A673 (cell line): Measurements from ENCODE around the gene RERE. TPM values are rescaled to one million over a fixed set of nuclear protein-coding genes. Genes with fewer than 3 reads are reported as not detected.

Source experiments
- BruUV-seq: library from RNA; stranded (reverse); fragments of 400-500 nt; replicated peaks from 2 replicates; lab custom pipeline; 2021; lab: Mats Ljungman, UMichigan
- CTCF ChIA-PET: fragments of 300-600 bp; sonication (Branson Sonifier 250); formaldehyde crosslinking; loops from one replicate; lab custom pipeline; 2022; ENCODE audit warnings: antibody characterized with exemption; lab: Charles Lee
- POLR2A ChIA-PET: fragments of 300-600 bp; sonication (Branson Sonifier 250); formaldehyde crosslinking; loops from one replicate; lab custom pipeline; 2022; ENCODE audit warnings: antibody characterized with exemption; ENCODE audit not compliant: low non-redundant PET; lab: Charles Lee
- DNase-seq: peaks from one replicate; pipeline ENCODE4 v3.0.0-alpha.2; 2015; ENCODE audit warnings: low spot score
- H3K27ac ChIP-seq: fragments of 200-600 bp; sonication (generic); 2 replicates; pipeline ENCODE4 v1.5.1; 2016; ENCODE audit warnings: mixed run types, low read depth, mild to moderate bottlenecking, mixed read lengths, antibody characterized with exemption, low read length; ENCODE audit not compliant: poor library complexity, severe bottlenecking
- H3K27me3 ChIP-seq: fragments of 200-600 bp; sonication (generic); replicated peaks from 2 replicates; pipeline ENCODE4 v1.6.1; 2017; ENCODE audit warnings: mixed run types, low read depth, mild to moderate bottlenecking, mixed read lengths, antibody characterized with exemption, low read length; ENCODE audit not compliant: insufficient read depth, poor library complexity
- H3K36me3 ChIP-seq: fragments of 200-600 bp; sonication (generic); 2 replicates; pipeline ENCODE4 v1.6.1; 2016; ENCODE audit warnings: mixed run types, mild to moderate bottlenecking, mixed read lengths, antibody characterized with exemption, low read length; ENCODE audit not compliant: insufficient read depth, poor library complexity, severe bottlenecking
- H3K4me1 ChIP-seq: fragments of 200-600 bp; sonication (generic); 2 replicates; pipeline ENCODE4 v1.6.1; 2017; ENCODE audit warnings: mixed run types, mild to moderate bottlenecking, mixed read lengths, antibody characterized with exemption, low read length; ENCODE audit not compliant: insufficient read depth, poor library complexity, severe bottlenecking
- H3K4me3 ChIP-seq: fragments of 200-600 bp; sonication (generic); 2 replicates; pipeline ENCODE4 v1.5.1; 2016; ENCODE audit warnings: low read depth, mixed run types, mild to moderate bottlenecking, mixed read lengths, low read length; ENCODE audit not compliant: poor library complexity, severe bottlenecking
- H3K9me3 ChIP-seq: fragments of 200-600 bp; sonication (generic); 2 replicates; pipeline ENCODE4 v1.6.1; 2016; ENCODE audit warnings: mixed run types, low read depth, mild to moderate bottlenecking, mixed read lengths, antibody characterized with exemption, low read length; ENCODE audit not compliant: poor library complexity, severe bottlenecking
- EZH2 ChIP-seq: fragments of 200-600 bp; sonication (generic); IDR thresholded peaks from 2 replicates; pipeline ENCODE4 v1.6.1; 2017; ENCODE audit warnings: borderline replicate concordance, low read depth, mild to moderate bottlenecking, mixed read lengths, antibody characterized with exemption, low read length; ENCODE audit not compliant: poor library complexity, severe bottlenecking
- intact Hi-C: fragments of 100-400 bp; cut with micrococcal nuclease; formaldehyde crosslinking; loops from one replicate; pipeline ENCODE4 v1.10.0; 2022; ENCODE audit not compliant: unreplicated experiment
- total RNA-seq: library from RNA; stranded (reverse); gene quantifications from 2 replicates; pipeline ENCODE4 v1.2.3, GENCODE V29; 2021
- TF ChIP-seq, protein P1 (sequence below): fragments of 300-800, 200-600 bp; sonication (generic); conservative IDR thresholded peaks from 2 replicates; pipeline ENCODE4 v1.5.1; 2017; ENCODE audit warnings: low read depth, mild to moderate bottlenecking, antibody characterized with exemption, low read length, moderate library complexity, mixed read lengths

The RERE gene
- total RNA-seq, 1 experiment from 2014 or later: 188 TPM

DNA sequence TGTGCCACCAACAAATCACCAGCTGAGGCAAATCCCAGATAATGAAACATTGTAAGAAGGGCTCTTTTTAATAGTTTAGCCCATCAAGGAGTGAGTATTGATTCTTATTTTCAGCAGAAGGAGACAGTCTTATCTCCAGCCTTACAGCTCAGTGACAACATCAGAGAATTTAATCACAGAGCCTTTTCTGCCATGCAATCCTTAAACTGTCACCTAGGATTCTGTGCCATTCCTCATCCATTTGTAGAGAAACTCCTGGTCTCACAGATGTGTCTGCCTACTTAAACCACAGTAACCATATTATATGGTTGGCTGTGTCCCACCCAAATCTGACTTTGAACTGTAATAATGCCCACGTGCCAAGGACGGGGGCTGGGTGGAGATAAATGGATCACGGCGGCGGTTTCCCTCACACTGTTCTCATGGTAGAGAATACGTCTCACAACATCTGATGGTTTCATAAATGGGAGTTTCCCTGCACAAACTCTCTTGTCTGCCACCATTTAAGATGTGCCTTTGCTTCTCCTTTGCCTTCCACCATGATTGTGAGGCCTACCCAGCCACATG, 217.7 kb downstream of the RERE start:
- peak; percentile 83 for DNase-seq
- H3K4me3 ChIP-seq: no peak overlapping the region
- no peaks in the 10 kb centered on the region for H3K36me3 ChIP-seq
- no peaks in the 10 kb centered on the region for H3K27me3 ChIP-seq
- no peak for TF ChIP-seq EZH2
- TF ChIP-seq, protein P1, sequence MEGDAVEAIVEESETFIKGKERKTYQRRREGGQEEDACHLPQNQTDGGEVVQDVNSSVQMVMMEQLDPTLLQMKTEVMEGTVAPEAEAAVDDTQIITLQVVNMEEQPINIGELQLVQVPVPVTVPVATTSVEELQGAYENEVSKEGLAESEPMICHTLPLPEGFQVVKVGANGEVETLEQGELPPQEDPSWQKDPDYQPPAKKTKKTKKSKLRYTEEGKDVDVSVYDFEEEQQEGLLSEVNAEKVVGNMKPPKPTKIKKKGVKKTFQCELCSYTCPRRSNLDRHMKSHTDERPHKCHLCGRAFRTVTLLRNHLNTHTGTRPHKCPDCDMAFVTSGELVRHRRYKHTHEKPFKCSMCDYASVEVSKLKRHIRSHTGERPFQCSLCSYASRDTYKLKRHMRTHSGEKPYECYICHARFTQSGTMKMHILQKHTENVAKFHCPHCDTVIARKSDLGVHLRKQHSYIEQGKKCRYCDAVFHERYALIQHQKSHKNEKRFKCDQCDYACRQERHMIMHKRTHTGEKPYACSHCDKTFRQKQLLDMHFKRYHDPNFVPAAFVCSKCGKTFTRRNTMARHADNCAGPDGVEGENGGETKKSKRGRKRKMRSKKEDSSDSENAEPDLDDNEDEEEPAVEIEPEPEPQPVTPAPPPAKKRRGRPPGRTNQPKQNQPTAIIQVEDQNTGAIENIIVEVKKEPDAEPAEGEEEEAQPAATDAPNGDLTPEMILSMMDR: no peak
- intact Hi-C loops: loop anchor here (5.0 to 10.0 kb wide), 4 partner anchors 37 to 742 kb away; no protein-coding TSS in a partner anchor
- POLR2A ChIA-PET: interaction anchor here (0.6 to 0.7 kb wide), 2 partner anchors 16 to 202 kb away, joined by 3 to 4 read pairs; no protein-coding TSS in a partner anchor
- BruUV-seq: TSS peak; percentile 81
- H3K9me3 ChIP-seq: no peaks in the 10 kb centered on the region
- CTCF ChIA-PET: no interaction called here
- H3K27ac ChIP-seq: peak overlapping the region; percentile 98
- peaks cover 94% of the 10 kb centered on the region for H3K4me1 ChIP-seq

DNA sequence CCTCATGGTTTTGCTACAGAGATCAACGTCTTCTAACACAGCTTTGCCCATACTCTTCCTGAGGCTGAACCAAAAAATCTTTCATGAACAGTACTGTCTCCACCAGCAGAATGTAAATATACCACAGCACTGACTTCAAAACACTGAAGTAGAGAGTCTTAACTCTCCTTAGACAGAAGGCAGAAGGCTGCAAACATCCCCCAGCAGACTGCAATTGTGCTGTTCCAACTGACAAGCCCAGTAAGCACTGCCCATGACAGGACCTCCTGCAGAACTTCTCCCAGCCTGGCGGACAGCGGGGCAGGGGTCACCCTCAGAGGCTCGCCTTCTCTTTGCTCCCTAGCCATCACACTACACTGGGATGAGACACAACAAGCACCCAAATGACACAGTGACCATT, 218.7 kb downstream of the RERE start:
- no peaks in the 10 kb centered on the region for H3K9me3 ChIP-seq
- no peaks in the 10 kb centered on the region for H3K36me3 ChIP-seq
- no TSS peak for BruUV-seq
- H3K27me3 ChIP-seq: no peaks in the 10 kb centered on the region
- peak overlapping the region; percentile 16 for H3K4me3 ChIP-seq
- peak overlapping the region; percentile 98 for H3K27ac ChIP-seq
- ChIA-PET CTCF (interaction anchor here (0.7 to 1.1 kb wide), 2 partner anchors 12 to 27 kb away, joined by 3 to 4 read pairs; no protein-coding TSS in a partner anchor), POLR2A (no interaction called here)
- peaks cover 94% of the 10 kb centered on the region for H3K4me1 ChIP-seq
- TF ChIP-seq, protein P1: no peak
- TF ChIP-seq EZH2: no peak
- DNase-seq: peak; percentile 44
- intact Hi-C loops: loop anchor here (5.0 kb wide), 2 partner anchors 36 to 131 kb away; no protein-coding TSS in a partner anchor

DNA sequence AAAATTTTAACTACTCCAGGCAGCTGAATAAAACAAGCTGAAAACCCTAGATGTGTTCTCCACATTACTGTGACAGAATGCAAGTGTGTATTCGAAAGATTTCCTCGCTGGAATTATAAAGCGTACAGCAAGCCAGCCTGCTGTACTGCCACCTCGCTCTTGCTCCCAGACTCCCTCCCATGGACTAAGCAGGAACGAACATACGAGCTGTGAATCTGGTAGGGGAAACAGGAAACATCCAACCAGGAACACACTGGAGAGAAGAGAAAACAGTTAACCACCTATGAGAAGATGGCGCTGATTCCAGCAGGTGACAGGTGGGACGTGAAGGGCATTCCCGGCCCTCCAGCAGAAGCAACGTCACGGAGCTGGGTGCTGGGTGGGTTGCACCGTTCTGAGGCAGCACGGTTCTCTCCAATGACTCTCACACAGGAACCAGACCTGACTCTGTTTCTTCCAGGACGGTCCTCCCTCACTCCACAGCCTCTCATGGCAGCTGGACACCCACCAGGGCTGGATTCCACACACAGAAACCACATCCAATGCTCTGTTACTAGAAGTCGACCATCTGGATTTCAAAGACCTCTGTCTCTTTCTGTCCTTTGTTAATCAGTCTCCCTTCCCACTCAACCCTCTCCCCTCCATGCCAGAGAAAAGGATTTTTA, 219.2 kb downstream of the RERE start:
- Histone ChIP-seq H3K36me3 (peaks cover under 1% of the 10 kb centered on the region), H3K27me3 (no peaks in the 10 kb centered on the region), H3K27ac (peak overlapping the region; percentile 98), H3K4me1 (peaks cover 88% of the 10 kb centered on the region), H3K4me3 (peak overlapping the region; percentile 16), H3K9me3 (no peaks in the 10 kb centered on the region)
- intact Hi-C loops: loop anchor here (5.0 kb wide), 2 partner anchors 36 to 131 kb away; no protein-coding TSS in a partner anchor
- CTCF ChIA-PET: interaction anchor here (0.7 to 1.2 kb wide), 4 partner anchors 11 to 215 kb away, joined by 3 to 6 read pairs (median 4); no protein-coding TSS in a partner anchor
- DNase-seq: peak; percentile 90
- BruUV-seq: no TSS peak
- TF ChIP-seq, protein P1: peak; percentile 77
- no peak for TF ChIP-seq EZH2
- POLR2A ChIA-PET: interaction anchor here (0.6 kb wide), 1 partner anchor 254 kb away, joined by 5 read pairs; no protein-coding TSS in a partner anchor
